HepG2 (cell line): ENCODE measurements around the gene CSNK2A1.

Experiments used
- FOXP1 ChIP-seq, 2 experiments: fragments of 450-650 bp in 1 of 2; IDR thresholded peaks; 2 replicates each; pipeline ENCODE4 v1.6.1; 2017 to 2018; ENCODE audit warnings: antibody characterized with exemption in 1 of 2
- REST ChIP-seq, 2 experiments: IDR thresholded peaks; 2 replicates each; pipeline ENCODE4 v1.6.1; 2011 to 2012; ENCODE audit warnings: low read length in 2 of 2, borderline replicate concordance in 1 of 2, low read depth in 1 of 2, mild to moderate bottlenecking in 1 of 2, moderate library complexity in 1 of 2

- TF ChIP-seq REST (IDR thresholded peaks at IDR 0.05; ENCODE audit: borderline replicate concordance in 1 of 2, low read depth in 1 of 2, low read length in 2 of 2) (no peak), FOXP1 (IDR thresholded peaks at IDR 0.05) (no peak), FOXP1 (CRISPR knock-in tag; IDR thresholded peaks at IDR 0.05) (no peak)
Measured at GRCh38 chr20:571754-572441, 28.3 kb upstream of the CSNK2A1 start.
